Left colon (tissue), 2 donors: Measurements from ENCODE around the gene HMGA1. TPM values are rescaled to one million over a fixed set of nuclear protein-coding genes. Genes with fewer than 3 reads are reported as not detected.

Source experiments
- ATAC-seq: fragments of 200-7000 bp; cut with Tn5 transposase; one replicate; pipeline ENCODE4 v1.9.1; 2020; ENCODE audit warnings: mild to moderate bottlenecking, moderate library complexity
- DNase-seq, 2 donors: peaks; one replicate each; pipeline ENCODE4 v3.0.0-alpha.2; 2020
- intact Hi-C, 2 donors: fragments of 100-400 bp; cut with DNase I in 1 of 2; cut with micrococcal nuclease in 1 of 2; formaldehyde crosslinking; loops; one replicate each; pipeline versions ENCODE4 v1.11.2 to v1.14.0; 2022; cut with DNase I, micrococcal nuclease
- long read RNA-seq: library from polyadenylated mRNA; unstranded; transcript quantifications from one replicate; pipeline ENCODE4 v2.0.0, GENCODE V29; 2021
- total RNA-seq, 2 donors: library from RNA; stranded (reverse); fragmentation: NEBNext Ultra II Directional; extraction: Animal tissue kit (Norgen Biotek cat#: 25700); gene quantifications; one replicate each; pipeline ENCODE4 v1.2.1, GENCODE V29; 2021
- donor health status: DM: no; HTN: no; CAD: no.
- donor health status: DM: yes; HTN: yes; CAD: no.

The HMGA1 gene, protein sequence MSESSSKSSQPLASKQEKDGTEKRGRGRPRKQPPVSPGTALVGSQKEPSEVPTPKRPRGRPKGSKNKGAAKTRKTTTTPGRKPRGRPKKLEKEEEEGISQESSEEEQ
- 100 to 1,000 TPM; 116 to 152 TPM for total RNA-seq
- long read RNA-seq, partial matches to known transcripts, result 0 of 28 reads
- long read RNA-seq, other reads (novel, unspliced or antisense), result 22 of 28 reads

DNA sequence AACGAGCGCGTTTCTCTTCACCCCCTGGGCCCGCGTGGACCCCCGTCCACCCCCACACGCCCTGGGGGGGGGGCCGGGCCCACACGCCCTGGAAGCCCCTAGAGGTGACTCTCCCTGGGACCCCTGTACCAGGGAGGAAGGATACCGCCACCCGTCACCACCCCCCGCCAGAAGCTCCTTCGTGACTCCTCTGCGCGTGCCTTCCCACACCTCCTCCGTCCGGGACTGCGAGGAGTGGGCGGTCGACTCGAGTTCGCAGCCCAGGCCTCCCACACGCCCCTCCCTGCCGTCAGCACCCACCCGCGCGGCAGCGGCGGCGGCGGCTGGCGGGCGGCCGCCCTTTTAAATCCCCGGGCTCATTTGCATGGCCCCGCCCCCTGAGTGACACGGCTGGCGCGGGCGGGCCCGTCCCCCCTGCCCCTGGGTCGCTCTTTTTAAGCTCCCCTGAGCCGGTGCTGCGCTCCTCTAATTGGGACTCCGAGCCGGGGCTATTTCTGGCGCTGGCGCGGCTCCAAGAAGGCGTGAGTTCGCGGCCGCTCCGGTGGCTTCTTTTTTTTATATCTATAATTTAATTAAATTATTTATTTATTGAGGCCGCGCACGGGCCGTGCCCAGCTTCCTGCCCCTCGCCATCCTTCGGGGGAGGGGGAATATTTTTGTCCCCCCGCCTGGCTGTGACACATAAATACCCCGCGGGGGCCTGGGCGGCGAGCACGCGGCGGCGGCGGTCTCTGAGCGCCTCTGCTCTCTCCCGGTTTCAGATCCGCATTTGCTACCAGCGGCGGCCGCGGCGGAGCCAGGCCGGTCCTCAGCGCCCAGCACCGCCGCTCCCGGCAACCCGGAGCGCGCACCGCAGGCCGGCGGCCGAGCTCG, at the start of gene HMGA1:
Gene HMGA1 (plus strand): TSS at position 431 of the 873 bp plus-strand sequence. CDS start 3,908 bp downstream, outside the sequence.
- peak; percentile 91 to 94 for DNase-seq
- intact Hi-C loops, result no loop called here
- ATAC-seq, result peak; percentile 80

DNA sequence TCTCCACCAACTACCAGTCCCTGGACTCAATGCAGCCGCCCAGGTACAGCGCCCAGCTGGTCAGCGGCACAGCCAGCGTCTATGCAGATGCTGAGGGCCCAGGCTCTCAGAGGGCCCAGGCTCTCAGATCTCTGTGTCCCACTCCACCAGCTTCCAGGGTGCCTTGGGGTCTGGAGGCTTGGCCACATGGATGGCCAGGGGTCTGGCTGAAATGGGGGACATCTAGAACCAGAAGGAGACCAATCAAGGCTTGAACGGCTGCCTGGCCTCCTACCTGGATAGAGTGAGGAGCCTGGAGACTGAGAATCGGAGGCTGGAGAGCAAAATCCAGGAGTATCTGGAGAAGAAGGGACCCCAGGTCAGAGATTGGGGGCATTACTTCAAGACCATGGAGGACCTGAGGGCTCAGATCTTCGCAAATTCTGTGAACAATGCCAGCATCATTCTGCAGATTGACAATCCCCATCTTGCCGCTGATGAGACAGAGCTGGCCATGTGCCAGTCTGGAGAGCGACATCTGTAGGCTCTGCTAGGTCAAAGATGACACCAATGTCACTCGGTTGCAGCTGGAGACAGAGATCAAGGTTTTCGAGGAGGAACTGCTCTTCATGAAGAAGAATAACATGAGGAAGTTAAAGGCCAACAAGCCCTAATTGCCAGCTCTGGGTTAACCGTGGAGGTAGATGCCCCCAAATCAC, 46.7 kb upstream of the HMGA1 start:
- no peak for ATAC-seq
- intact Hi-C loops, result loop anchor here in 1 of 2 donors (10.0 kb wide), 1 partner anchor 415 kb away; no protein-coding TSS in a partner anchor
- peak in 1 of 2 donors; percentile 42 for DNase-seq

DNA sequence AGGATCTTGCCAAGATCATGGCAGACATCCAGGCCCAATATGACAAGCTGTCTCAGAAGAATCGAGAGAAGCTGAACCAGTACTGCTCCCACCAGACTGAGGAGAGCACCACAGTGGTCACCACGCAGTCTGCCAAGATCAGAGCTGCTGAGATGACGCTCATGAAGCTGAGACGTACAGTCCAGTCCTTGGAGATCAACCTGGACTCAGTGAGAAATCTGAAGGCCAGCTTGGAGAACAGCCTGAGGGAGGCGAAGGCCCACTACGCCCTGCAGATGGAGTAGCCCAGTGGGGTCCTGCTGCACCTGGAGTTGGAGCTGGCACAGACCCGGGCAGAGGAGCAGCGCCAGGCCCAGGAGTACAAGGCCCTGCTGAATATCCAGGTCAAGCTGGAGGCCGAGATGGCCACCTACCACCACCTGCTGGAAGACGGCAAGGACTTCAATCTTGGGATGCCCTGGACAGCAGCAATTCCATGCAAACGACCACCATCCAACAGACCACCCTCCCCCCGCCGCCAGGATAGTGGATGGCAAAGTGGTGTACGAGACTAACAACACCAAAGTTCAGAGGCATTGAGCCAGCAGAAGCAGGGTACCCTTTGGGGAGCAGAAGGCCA, 46.1 kb upstream of the HMGA1 start:
- ATAC-seq (no peak), DNase-seq (no peak)
- intact Hi-C loops, result loop anchor here in 1 of 2 donors (10.0 kb wide), 1 partner anchor 414 kb away; no protein-coding TSS in a partner anchor

DNA sequence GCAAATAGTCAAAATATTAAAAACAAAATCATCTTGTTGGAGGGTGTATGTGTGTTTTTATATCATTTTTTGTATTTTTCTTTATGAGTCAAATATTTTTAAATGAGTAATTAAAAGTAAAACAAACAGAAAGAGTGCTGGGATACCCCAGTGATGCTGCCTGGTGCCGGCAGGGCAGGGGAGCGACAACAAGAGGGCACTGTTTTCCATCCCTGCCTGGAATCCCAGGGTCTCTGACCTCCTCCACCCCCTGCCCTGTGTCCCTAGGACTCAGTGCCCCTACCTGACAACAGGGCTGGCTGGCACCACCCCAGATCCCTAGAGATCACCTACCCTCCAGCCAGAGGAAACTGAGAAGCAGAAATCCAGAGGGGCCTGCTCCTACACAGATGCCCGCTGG, 41.9 kb upstream of the HMGA1 start:
- no peak for ATAC-seq
- intact Hi-C loops, result loop anchor here in 1 of 2 donors (2.0 to 10.0 kb wide), 2 partner anchors 220 to 410 kb away; no protein-coding TSS in a partner anchor

DNA sequence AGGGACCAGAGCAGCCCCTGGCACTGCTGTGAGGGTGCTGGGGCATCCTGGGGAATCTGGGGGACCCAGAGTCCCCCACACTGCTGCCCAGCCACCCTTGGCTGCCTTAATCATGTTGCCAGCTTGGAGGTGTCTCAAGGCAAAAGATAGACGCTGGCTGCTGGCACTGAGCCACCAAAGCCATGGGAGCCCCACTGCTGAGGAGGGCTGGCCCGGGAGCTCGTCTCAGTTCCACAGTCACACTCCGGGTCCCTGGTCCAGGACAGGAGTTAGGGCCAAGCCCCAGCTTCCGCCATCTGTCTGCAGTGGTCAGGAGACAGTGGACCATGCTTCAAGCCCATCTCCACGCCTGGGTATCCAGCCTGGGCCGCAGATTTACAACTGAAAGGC, 41.0 kb upstream of the HMGA1 start:
- DNase-seq (peak in 1 of 2 donors; percentile 16), ATAC-seq (no peak)
- intact Hi-C loops, result loop anchor here in 1 of 2 donors (2.0 to 10.0 kb wide), 2 partner anchors 219 to 409 kb away; no protein-coding TSS in a partner anchor

More for the DNA sequence above, 41.9 kb upstream of the HMGA1 start:
- no peak for DNase-seq

DNA sequence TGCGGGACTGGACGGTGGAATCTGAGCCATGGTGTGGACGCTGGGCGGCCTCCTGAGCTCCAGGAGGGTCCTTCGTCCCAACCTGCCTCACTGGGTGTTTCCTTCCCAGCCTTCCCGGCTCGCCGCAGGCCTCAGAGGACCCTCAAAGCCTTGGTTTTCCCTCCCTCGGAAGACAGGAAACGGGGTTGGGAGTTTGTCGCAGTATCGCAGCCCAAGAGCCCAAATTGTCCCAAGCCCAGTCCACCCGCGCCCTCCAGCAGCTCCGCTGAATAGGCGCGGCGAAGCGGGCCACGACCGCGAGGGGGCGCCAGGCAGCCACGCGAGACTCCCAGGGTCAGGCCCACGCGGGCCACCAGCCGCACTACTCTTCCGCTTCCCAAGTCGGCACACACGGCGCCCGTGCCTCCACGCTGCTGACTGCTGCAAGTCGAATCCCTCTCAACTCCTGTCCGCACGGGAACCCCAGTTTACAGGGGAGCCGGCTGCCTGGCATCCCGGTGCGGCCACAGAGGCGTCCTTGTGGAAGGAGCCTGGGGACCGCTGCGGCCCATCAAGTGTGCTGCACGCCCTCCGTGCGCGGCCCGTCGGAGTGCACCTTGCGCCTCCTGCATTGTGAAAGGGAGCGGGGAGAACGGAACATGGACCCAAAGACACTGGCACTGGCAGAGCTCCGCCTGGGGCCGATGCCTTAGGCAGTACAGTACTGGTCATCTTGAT, 40.4 kb upstream of the HMGA1 start:
- intact Hi-C loops, result loop anchor here in 1 of 2 donors (10.0 kb wide), 1 partner anchor 409 kb away; no protein-coding TSS in a partner anchor
- DNase-seq (peak; percentile 70 to 91), ATAC-seq (peak; percentile 99)

DNA sequence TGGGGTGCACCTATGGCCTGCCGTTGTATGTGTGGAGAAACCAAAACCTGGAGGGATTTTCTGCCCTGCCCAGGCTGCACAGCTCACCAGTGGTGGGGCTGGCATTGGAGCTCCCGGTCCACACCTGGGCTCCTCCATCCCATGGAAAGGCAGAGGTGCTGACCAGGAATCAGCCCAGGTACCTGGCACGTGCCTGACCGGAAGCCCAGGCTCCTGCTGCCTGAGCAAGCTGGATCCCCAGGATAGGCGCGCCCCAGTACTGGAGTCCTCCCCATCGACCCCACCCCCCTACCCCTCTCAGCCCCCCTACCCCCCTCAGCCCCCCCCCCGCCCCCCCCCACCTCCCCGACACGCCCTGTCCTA, 39.9 kb upstream of the HMGA1 start:
- peak in 1 of 2 donors; percentile 17 for DNase-seq
- peak; percentile 40 for ATAC-seq
- intact Hi-C loops, result loop anchor here in 1 of 2 donors (10.0 kb wide), 1 partner anchor 408 kb away; no protein-coding TSS in a partner anchor

DNA sequence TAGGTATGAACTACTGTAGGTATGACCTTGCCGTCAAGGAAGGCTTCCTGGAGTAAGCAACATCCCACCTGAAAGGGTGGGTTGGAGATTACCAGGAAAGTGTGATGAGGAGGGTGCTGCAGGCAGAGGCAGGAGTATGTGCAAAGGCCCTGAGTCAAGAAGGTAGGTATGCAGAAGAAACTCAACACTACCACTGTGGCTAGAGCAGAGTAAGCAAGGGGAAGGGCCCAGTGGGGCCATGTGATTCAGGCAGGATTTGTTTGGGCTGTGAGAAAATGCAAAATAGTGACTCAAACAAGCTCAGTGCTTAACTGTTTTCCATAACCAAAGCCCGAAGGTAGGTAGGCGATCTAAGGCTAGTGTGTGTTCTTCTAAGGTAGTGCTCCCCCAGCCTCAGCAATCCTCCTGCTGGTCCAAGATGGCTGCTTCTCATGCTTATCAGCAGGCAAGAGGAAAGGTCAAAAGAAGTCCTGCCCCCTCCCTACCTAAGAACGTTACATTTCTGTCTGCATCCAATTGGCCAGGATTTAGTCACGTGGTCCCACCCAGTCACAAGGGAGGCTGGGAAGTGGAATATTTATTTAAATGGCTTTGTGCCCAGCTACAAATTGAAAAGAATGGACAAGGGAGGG, 36.2 kb upstream of the HMGA1 start:
- intact Hi-C loops, result no loop called here
- ATAC-seq (no peak), DNase-seq (no peak)

DNA sequence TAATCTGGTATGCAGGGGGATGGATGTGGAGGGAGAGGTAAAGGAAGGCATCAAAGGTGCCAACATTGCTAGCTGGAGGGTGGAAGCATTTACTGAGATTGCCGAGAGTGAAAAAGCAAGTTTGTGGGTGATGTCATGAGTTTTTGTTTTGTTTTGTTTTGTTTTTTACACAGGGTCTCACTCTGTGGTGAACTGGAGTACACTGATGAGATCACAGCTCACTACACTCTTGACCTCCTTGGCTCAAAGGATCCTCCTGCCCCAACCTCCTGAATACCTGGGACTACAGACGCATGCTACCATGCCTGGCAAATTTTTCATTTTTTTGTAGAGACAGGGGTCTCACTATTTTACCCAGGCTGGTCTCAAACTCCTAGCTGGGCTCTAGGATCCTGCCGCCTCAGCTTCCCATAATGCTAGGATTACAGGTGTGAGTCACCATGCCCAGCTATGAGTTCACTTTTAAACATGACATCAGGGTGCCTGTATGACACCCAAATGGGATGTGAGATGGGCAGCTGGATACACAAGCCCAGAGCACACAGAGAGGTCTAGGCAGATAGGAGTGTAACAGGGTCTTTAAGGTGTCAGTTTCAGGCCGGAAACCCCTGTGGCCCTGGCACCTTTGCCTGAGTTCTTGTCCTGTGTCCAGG, 35.1 kb upstream of the HMGA1 start:
- intact Hi-C loops, result no loop called here
- ATAC-seq, result no peak
- no peak for DNase-seq

DNA sequence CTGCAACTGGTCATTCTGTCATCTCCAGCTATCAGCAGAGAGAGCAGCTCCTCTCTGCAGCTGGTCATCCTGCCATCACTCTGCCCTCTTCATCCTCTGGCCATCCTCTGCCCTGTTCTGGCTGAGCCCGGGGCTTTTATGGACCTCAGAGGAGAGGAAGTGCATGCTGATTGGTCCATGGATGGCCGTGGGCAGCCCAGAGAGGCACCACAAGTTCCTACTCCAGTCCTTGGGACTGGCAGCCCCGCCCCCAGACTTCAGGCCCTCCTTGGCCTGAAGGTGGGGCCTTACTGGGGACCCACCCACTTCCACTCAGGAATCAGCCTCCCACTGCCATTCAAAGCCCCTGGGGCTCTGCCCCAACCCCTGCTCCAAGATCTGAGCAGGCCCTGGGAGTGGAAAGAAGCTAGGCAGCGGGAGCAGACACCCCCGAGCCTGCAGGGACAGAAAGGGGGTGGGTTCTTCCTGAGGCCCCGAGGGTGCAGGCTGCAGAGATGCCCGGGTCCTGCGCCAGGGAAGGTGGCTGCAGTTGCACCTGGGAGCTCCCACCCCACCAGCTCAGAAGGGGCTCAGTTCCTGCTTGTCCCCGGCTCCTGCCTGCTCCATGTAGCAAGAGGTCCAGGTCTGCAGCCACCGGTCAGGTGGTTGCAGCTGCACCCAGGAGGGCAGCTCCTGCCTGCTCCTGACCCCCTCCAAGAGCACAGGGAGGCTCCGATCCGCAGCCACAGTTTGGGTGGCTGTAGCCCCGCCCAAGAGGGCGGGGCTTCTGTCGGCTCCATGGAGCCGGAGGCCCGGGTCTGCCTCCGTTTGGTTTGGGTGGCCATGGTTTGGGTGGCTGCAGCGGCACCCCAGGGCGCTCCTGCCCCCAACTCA, 34.1 kb upstream of the HMGA1 start:
- ATAC-seq (no peak), DNase-seq (no peak)
- intact Hi-C loops, result no loop called here

DNA sequence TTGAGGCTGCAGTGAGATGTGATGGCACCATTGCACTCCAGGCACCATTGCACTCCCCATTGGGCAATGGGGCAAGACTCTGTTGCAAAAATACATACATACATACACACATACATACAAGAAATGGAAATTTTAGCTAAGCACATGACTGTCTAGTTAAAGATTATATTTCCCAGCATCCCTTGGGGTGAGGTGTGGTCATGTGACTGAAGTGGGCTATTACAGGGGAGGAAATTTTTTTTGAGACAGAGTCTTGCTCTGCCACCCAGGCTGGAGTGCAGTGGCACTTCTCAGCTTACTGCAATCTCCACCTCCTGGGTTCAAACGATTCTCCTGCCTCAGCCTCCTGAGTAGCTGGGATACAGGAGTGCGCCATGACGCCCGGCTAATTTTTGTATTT, 32.0 kb upstream of the HMGA1 start:
- intact Hi-C loops, result no loop called here
- DNase-seq (no peak), ATAC-seq (no peak)

DNA sequence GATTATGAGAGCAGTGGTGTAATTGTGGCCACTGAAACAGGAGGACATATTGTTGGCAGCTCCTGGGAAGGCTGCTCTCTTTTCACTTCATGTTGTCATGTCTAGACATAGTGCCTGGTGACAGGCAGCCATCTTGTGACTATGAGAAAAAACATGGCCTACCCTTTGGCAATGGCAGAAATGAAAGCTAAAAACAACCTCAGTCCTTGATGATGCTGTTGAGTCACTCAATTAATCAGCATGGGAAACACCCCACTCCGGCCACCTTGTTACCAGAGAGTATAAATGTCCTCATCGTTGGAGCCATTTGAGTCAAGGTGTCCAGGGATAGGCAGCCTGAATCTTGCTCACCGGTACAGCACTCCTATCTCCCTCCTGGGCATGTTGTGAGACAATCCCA, 31.2 kb upstream of the HMGA1 start:
- intact Hi-C loops, result no loop called here
- DNase-seq, result no peak
- no peak for ATAC-seq

DNA sequence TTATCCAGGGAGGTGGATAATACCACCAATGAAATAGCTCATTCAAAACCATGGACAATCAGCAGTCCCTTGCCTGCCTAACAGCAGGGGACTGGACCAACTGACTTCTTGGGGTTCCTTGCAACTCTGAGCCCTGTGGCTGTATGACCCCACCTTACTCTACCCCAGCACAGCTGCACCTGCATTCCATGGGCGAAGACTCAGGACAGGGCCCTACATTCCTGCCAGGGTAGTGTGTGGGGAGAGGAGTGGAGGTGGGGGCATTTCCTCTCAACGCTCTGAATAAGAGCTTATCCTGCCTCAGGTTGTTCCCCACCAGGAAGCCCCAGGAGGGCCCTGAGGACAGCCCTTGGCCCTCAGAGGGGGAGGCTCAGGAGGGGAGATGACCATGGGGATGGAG, 30.8 kb upstream of the HMGA1 start:
- no peak for ATAC-seq
- no peak for DNase-seq
- intact Hi-C loops, result no loop called here

DNA sequence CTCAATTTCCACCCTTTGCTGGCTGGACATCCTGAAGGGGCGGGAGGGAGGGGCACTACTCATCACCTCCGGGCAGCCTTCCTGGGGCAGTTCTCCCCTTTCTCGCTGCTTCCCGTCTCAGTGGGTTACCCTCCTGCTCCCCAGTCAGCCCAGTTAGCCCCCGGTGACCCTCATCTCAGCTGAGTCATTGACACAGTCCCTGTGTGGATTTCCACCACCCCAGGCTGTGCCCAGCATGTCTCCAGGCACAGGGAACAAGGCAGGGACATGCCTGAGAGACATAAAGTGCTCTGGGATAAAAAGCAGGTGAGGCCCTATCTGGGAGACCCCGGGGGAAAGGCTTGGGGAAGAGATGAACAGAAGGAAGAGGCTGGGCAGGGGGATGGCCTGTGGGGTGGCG, 29.9 kb upstream of the HMGA1 start:
- intact Hi-C loops, result no loop called here
- no peak for DNase-seq
- ATAC-seq, result no peak

DNA sequence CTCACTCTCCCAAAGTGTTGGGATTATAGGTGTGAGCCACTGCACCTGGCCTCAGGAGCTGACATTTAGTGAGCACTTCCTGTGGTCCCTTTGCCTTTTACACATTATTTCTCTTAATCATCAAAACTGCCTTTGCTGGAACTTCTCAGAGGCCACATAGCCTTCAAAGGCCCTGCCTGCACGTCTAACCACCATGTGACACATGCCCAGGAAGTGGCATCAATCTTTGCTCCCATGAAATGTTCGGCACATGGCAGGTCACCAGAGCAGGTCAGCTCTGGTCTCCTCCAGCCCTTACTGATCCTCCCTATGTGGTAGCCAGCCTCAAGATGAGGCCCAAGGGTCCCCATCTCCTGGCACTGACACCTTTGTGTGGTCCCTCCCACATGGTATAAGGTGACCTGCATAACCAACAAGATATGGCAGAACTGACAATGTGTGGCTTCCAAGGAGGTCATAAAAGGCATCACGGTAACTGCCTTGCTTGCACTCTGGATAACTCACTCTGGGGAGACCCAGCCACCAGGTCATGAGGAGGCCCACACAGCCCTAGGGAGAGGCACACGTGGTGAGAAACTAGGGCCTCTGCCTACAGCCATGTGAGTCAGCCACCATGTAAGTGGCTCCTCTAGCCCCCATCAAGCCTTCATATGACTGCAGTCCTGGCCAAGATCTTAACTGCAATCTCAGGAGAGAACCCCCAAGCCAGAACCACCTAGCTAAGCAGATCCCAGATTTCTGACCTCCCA, 28.8 kb upstream of the HMGA1 start:
- intact Hi-C loops, result no loop called here
- ATAC-seq (no peak), DNase-seq (no peak)

DNA sequence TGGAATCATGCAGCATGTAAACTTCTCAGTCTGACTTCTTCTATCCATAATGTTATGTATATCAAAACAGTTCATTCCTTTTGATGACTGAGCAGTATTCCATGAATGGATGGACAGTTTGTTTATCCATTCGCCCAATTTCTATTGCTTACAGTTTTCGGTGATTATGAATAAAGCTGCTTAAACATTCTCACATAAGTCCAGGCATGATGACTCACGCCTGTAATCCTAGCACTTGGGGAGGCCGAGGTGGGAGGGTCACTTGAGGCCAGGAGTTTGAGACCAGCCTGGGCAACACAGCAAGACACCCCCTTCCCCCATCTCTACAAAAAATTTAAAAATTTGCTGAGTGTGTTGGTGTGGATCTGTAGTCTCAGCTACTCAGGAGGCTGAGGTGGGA, 22.9 kb upstream of the HMGA1 start:
- ATAC-seq, result no peak
- no peak for DNase-seq
- intact Hi-C loops, result no loop called here
